Measurements from ENCODE around the gene FOCAD.

The FOCAD gene

GRCh38 chr9:20703146-20703545 lies 19.1 kb downstream of the FOCAD start:
- Histone ChIP-seq H3K79me2 (ENCODE audit: low read length) (no peaks in the 10 kb centered on the region), H3F3A (ENCODE audit: insufficient read depth, low read length) (no peaks in the 10 kb centered on the region), H3K27me3 (replicated peaks; ENCODE audit: insufficient read depth, low read length) (no peaks in the 10 kb centered on the region), H3K4me2 (ENCODE audit: low read depth, low read length) (no peak overlapping the region), H4K20me1 (ENCODE audit: insufficient read depth, low read length) (no peaks in the 10 kb centered on the region), H2AFZ (ENCODE audit: low read length) (no peak overlapping the region), H3K4me1 (ENCODE audit: low read length) (no peaks in the 10 kb centered on the region), H3K27ac (ENCODE audit: low read length) (no peak overlapping the region), H3K36me3 (replicated peaks; ENCODE audit: insufficient read depth, low read length) (no peaks in the 10 kb centered on the region), H3K9ac (ENCODE audit: low read length) (no peak overlapping the region), H3K9me3 (replicated peaks; ENCODE audit: insufficient read depth, low read length) (no peaks in the 10 kb centered on the region), H3K4me3 (ENCODE audit: low read length) (no peak overlapping the region), H3K9me2 (replicated peaks; ENCODE audit: insufficient read depth, low read length) (no peaks in the 10 kb centered on the region)
- TF ChIP-seq CTCF (IDR thresholded peaks at IDR 0.05; ENCODE audit: low read length) (no peak), EZH2phosphoT487 (IDR thresholded peaks at IDR 0.05; ENCODE audit: low read length) (no peak), EZH2 (optimal IDR thresholded peaks at IDR 0.05; ENCODE audit: low read depth, low read length) (no peak)
- DNase-seq, result no peak

GRCh38 chr9:20707708-20708107 lies 23.6 kb downstream of the FOCAD start:
- no peaks in the 10 kb centered on the region for H3K9me3 ChIP-seq (replicated peaks; ENCODE audit: insufficient read depth, low read length)
- TF ChIP-seq EZH2phosphoT487 (IDR thresholded peaks at IDR 0.05; ENCODE audit: low read length) (no peak), EZH2 (optimal IDR thresholded peaks at IDR 0.05; ENCODE audit: low read depth, low read length) (no peak), CTCF (IDR thresholded peaks at IDR 0.05; ENCODE audit: low read length) (no peak)
- no peak overlapping the region for H2AFZ ChIP-seq (ENCODE audit: low read length)
- H3K36me3 ChIP-seq (replicated peaks; ENCODE audit: insufficient read depth, low read length), result no peaks in the 10 kb centered on the region
- no peaks in the 10 kb centered on the region for H3F3A ChIP-seq (ENCODE audit: insufficient read depth, low read length)
- H3K27ac ChIP-seq (ENCODE audit: low read length), result no peak overlapping the region
- H3K27me3 ChIP-seq (replicated peaks; ENCODE audit: insufficient read depth, low read length), result no peaks in the 10 kb centered on the region
- no peaks in the 10 kb centered on the region for H3K9me2 ChIP-seq (replicated peaks; ENCODE audit: insufficient read depth, low read length)
- no peaks in the 10 kb centered on the region for H4K20me1 ChIP-seq (ENCODE audit: insufficient read depth, low read length)
- no peak overlapping the region for H3K4me3 ChIP-seq (ENCODE audit: low read length)
- H3K9ac ChIP-seq (ENCODE audit: low read length), result no peak overlapping the region
- H3K79me2 ChIP-seq (ENCODE audit: low read length), result no peaks in the 10 kb centered on the region
- DNase-seq, result no peak
- no peak overlapping the region for H3K4me2 ChIP-seq (ENCODE audit: low read depth, low read length)
- H3K4me1 ChIP-seq (ENCODE audit: low read length), result no peaks in the 10 kb centered on the region

GRCh38 chr9:20713172-20713571 lies 29.1 kb downstream of the FOCAD start:
- no peaks in the 10 kb centered on the region for H3K79me2 ChIP-seq (ENCODE audit: low read length)
- H4K20me1 ChIP-seq (ENCODE audit: insufficient read depth, low read length), result no peaks in the 10 kb centered on the region
- H3K4me2 ChIP-seq (ENCODE audit: low read depth, low read length), result no peak overlapping the region
- H3K9me2 ChIP-seq (replicated peaks; ENCODE audit: insufficient read depth, low read length), result no peaks in the 10 kb centered on the region
- no peak for TF ChIP-seq CTCF (IDR thresholded peaks at IDR 0.05; ENCODE audit: low read length)
- TF ChIP-seq EZH2 (optimal IDR thresholded peaks at IDR 0.05; ENCODE audit: low read depth, low read length), result no peak
- TF ChIP-seq EZH2phosphoT487 (IDR thresholded peaks at IDR 0.05; ENCODE audit: low read length), result no peak
- H3K36me3 ChIP-seq (replicated peaks; ENCODE audit: insufficient read depth, low read length), result no peaks in the 10 kb centered on the region
- H3K27ac ChIP-seq (ENCODE audit: low read length), result no peak overlapping the region
- no peaks in the 10 kb centered on the region for H3K4me1 ChIP-seq (ENCODE audit: low read length)
- H2AFZ ChIP-seq (ENCODE audit: low read length), result no peak overlapping the region
- H3K27me3 ChIP-seq (replicated peaks; ENCODE audit: insufficient read depth, low read length), result no peaks in the 10 kb centered on the region
- no peak overlapping the region for H3K4me3 ChIP-seq (ENCODE audit: low read length)
- no peaks in the 10 kb centered on the region for H3F3A ChIP-seq (ENCODE audit: insufficient read depth, low read length)
- no peak overlapping the region for H3K9ac ChIP-seq (ENCODE audit: low read length)
- no peaks in the 10 kb centered on the region for H3K9me3 ChIP-seq (replicated peaks; ENCODE audit: insufficient read depth, low read length)
- DNase-seq, result no peak
